ENCODE results near the gene LCN15. TPM values are rescaled to one million over a fixed set of nuclear protein-coding genes. Genes with fewer than 3 reads are reported as not detected.

Gene LCN15
- not detected for total RNA-seq

DNA sequence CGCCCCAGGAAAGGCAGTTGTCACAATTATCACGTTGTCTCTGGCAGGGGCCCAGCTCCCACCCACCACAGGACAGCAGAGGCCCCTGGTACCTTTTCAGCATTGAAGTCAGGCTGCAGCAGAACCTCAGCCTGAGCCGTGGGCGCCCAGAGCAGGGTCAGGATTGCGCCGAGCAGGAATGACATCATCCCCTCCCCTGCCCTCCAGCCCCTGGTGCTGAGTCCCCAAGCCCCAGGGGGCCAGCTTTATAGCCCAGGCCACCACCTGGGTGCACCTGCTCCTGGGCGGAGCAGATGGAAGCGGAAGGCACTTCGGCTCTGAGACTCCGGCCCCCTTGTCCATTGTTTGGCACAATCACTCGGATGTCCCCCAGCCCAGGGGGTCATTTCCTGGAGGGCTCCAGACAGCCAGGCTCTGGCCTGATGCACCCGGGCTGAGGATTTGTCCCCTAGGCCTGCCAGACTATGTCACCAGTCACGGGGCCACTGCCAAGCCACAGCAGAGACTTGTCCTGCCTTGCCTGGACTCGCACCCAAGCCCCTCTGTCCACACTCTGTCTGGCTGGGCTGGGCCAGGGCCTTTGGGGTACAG is at the start of gene LCN15:
Gene LCN15, minus strand, starts transcription at position 218 of the 591 bp plus-strand sequence. Its CDS starts 30 bp downstream, at position 188.
- no peaks in the 10 kb centered on the region for H3K9me3 ChIP-seq
- H3K4me1 ChIP-seq (ENCODE audit: control insufficient read depth in 1 of 2, low read depth in 2 of 2): no peaks in the 10 kb centered on the region
- H3K36me3 ChIP-seq: no peaks in the 10 kb centered on the region
- H3K27ac ChIP-seq: no peak within 1 kb of the TSS
- H3K27me3 ChIP-seq (replicated peaks; ENCODE audit: insufficient read depth): no peaks in the 10 kb centered on the region
- no peak within 1 kb of the TSS for H3K4me3 ChIP-seq
- no peak for TF ChIP-seq CTCF (IDR thresholded peaks at IDR 0.05)
- DNase-seq (ENCODE audit: low spot score): no peak
- no peak for ATAC-seq (ENCODE audit: insufficient number of reproducible peaks, low FRiP score, low read depth)

DNA sequence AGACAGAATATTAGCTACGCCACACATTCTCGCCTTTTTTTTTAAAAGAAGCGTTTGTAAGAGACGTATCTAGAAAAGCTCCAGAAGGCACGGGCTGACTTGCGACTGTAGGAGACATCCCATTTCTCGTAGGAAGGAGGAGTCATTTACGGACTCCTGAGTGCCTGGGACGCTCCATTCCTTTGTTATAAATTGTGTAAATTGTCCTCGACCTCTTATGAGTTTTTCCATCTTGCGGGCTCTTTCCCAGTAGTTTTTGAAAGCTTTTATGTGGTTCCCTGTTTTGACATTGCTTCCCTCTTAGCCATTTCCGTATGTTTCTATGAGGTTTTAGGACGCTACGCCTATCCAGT is 44.5 kb upstream of the LCN15 start:
- no peak overlapping the region for H3K27ac ChIP-seq
- no peaks in the 10 kb centered on the region for H3K9me3 ChIP-seq
- peak overlapping the region; percentile 99 for H3K4me3 ChIP-seq
- H3K27me3 ChIP-seq (replicated peaks; ENCODE audit: insufficient read depth): no peaks in the 10 kb centered on the region
- DNase-seq (ENCODE audit: low spot score): no peak
- TF ChIP-seq CTCF (IDR thresholded peaks at IDR 0.05): no peak
- H3K4me1 ChIP-seq (ENCODE audit: control insufficient read depth in 1 of 2, low read depth in 2 of 2): peaks cover 24 to 36% of the 10 kb centered on the region in 2 donors
- no peak for ATAC-seq (ENCODE audit: insufficient number of reproducible peaks, low FRiP score, low read depth)
- no peaks in the 10 kb centered on the region for H3K36me3 ChIP-seq

DNA sequence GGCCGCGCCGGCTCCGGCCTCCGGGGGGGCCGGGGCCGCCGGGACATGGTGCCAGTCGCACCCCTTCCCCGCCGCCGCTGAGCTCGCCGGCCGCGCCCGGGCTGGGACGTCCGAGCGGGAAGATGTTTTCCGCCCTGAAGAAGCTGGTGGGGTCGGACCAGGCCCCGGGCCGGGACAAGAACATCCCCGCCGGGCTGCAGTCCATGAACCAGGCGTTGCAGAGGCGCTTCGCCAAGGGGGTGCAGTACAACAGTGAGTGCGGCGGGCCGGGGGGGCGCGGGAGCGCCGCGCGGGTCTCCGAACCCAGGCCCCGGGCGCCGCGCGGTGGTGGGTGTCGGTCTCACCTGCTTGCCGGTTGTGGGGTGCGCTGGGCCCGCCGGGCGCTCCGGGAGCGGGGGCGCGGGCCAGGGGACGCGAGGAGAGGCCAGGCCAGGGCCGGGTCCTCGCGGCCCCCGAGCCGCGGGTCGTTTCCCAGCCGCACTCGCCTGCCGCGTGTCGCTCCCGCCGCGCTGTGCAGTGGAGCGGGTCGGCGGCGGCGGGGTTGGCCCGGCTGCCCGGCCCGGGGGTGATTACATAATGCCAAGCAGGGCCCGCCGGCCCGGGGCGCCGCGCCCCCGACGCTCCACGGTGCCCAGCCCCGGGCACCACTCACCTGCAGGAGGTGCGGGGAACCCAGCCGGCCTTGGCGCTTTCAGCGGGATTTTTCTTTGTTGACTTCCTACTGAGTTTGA is 43.9 kb upstream of the LCN15 start:
- TF ChIP-seq CTCF (IDR thresholded peaks at IDR 0.05): no peak
- Histone ChIP-seq H3K9me3 (no peaks in the 10 kb centered on the region), H3K36me3 (no peaks in the 10 kb centered on the region), H3K4me1 (ENCODE audit: control insufficient read depth in 1 of 2, low read depth in 2 of 2) (peaks cover 24 to 36% of the 10 kb centered on the region in 2 donors), H3K4me3 (peak overlapping the region; percentile 99), H3K27me3 (replicated peaks; ENCODE audit: insufficient read depth) (no peaks in the 10 kb centered on the region), H3K27ac (peak overlapping the region; percentile 34 to 57)
- ATAC-seq (ENCODE audit: insufficient number of reproducible peaks, low FRiP score, low read depth): no peak
- no peak for DNase-seq (ENCODE audit: low spot score)

DNA sequence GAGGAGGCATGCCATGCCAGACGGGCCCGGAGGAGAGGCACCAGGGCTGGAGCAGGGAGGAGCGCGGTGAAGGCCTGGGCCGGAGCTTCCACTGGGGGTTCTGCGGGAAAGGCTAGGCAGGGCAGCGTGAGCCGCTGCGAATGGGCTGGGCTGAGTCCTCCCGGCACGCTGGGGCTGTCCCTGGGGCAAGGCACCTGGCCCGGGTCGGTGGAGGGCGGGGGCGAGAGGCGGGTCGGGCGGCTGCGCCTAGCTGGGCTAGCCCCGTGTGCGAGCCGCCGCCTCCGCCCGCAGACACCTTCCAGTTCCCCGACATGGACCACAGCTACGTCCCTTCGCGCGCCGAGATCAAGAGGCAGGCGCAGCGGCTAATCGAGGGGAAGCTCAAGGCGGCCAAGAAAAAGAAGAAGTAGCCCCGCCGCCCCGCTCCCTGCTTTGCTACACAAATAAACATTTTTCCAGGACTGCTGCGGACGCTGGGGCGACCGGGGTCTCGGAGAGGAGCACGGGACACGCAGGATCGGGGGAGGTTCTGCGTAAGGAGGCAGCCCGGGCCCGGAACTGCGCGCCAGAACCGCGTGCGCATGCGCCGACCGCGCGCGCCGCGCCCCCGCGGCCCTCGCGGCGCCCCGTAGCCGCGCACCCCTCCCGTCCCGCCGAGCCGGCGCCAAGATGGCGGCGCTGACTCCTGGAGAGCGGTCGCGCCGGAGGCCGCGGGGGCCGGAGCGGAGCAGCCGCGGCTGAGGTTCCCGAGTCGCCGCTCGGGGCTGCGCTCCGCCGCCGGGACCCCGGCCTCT is 43.2 kb upstream of the LCN15 start, which contains the start of gene RABL6:
Gene RABL6, plus strand, starts transcription at position 668 of the 794 bp plus-strand sequence. CDS start 249 bp downstream, outside the sequence.
- peak within 1 kb of the TSS; percentile 63 to 75 for H3K27ac ChIP-seq
- peaks cover 24 to 36% of the 10 kb centered on the region in 2 donors for H3K4me1 ChIP-seq (ENCODE audit: control insufficient read depth in 1 of 2, low read depth in 2 of 2)
- peak; percentile 73 for ATAC-seq (ENCODE audit: insufficient number of reproducible peaks, low FRiP score, low read depth)
- H3K9me3 ChIP-seq: no peaks in the 10 kb centered on the region
- H3K36me3 ChIP-seq: no peaks in the 10 kb centered on the region
- peak within 1 kb of the TSS; percentile 99 for H3K4me3 ChIP-seq
- no peaks in the 10 kb centered on the region for H3K27me3 ChIP-seq (replicated peaks; ENCODE audit: insufficient read depth)
- DNase-seq (ENCODE audit: low spot score): no peak
- no peak for TF ChIP-seq CTCF (IDR thresholded peaks at IDR 0.05)

Measured in thoracic aorta (tissue), 2 donors.